Kidney (tissue), 14 donors: ENCODE data around the gene CEP63. TPM values are rescaled to one million over a fixed set of nuclear protein-coding genes. Genes with fewer than 3 reads are reported as not detected.

Source experiments
- DNase-seq, 5 donors: peaks; one replicate each; pipeline ENCODE4 v3.0.0-alpha.2; 2013 to 2020
- FAIRE-seq: peaks from 2 replicates; lab custom pipeline; 2012; peaks lifted over from hg19 to GRCh38; lab: Jason Lieb, UNC
- H3K27ac ChIP-seq, 2 donors: one replicate each; pipeline ENCODE4 v1.7.0; 2013; ENCODE audit warnings: low read depth in 2 of 2, low read length in 2 of 2, inconsistent platforms in 1 of 2
- H3K27me3 ChIP-seq: one replicate; pipeline ENCODE4 v1.7.1; 2013; ENCODE audit warnings: low read length, inconsistent platforms; ENCODE audit not compliant: control insufficient read depth, insufficient read depth
- H3K36me3 ChIP-seq, 3 donors: one replicate each; pipeline versions ENCODE4 v1.7.0 to v1.7.1; 2013; ENCODE audit warnings: low read length in 3 of 3, control low read depth in 1 of 3, inconsistent platforms in 1 of 3; ENCODE audit not compliant: insufficient read depth in 3 of 3, control insufficient read depth in 2 of 3
- H3K4me1 ChIP-seq, 3 donors: one replicate each; pipeline versions ENCODE4 v1.7.0 to v1.7.1; 2013; ENCODE audit warnings: low read length in 3 of 3, inconsistent platforms in 1 of 3, low read depth in 1 of 3; ENCODE audit not compliant: control insufficient read depth in 2 of 3, insufficient read depth in 2 of 3
- H3K4me3 ChIP-seq, 3 donors: one replicate each; pipeline versions ENCODE4 v1.7.0 to v1.8.1; 2013; ENCODE audit warnings: low read length in 3 of 3, control low read depth in 1 of 3, inconsistent platforms in 1 of 3
- H3K9ac ChIP-seq, 3 donors: one replicate each; pipeline versions ENCODE4 v1.7.0 to v1.7.1; 2013; ENCODE audit warnings: low read length in 3 of 3, control low read depth in 1 of 3, inconsistent platforms in 1 of 3
- H3K9me3 ChIP-seq, 3 donors: one replicate each; pipeline versions ENCODE4 v1.7.0 to v1.7.1; 2013; ENCODE audit warnings: low read length in 3 of 3, control low read depth in 1 of 3, inconsistent platforms in 1 of 3; ENCODE audit not compliant: control insufficient read depth in 2 of 3, insufficient read depth in 1 of 3
- CTCF ChIP-seq: IDR thresholded peaks from 3 replicates; pipeline ENCODE4 v1.5.1; 2012; ENCODE audit warnings: mild to moderate bottlenecking, moderate library complexity, borderline replicate concordance; ENCODE audit not compliant: insufficient read depth; ENCODE audit errors: extremely low read depth
- intact Hi-C: fragments of 100-400 bp; cut with DNase I; formaldehyde crosslinking; loops from one replicate; pipeline ENCODE4 v1.11.1; 2022
- polyA plus RNA-seq: library from polyadenylated mRNA; stranded (reverse); fragments of 350-450 nt; fragmentation: Illumina TruSeq; extraction: RNeasy Lipid Tissue Mini Kit (QIAGEN cat#74804); gene quantifications from one replicate; pipeline ENCODE4 v1.2.3, GENCODE V29; 2014; ENCODE audit warnings: low read depth, low replicate concordance; ENCODE audit not compliant: insufficient read depth
- total RNA-seq: library from RNA; stranded (reverse); fragmentation: NEBNext Ultra II Directional; extraction: Animal tissue kit (Norgen Biotek cat#: 25700); gene quantifications from one replicate; pipeline ENCODE4 v1.2.1, GENCODE V29; 2021
- donor health status: control.
- donor health status: control.
- donor health status: control.
- donor health status: control.
- donor health status: control.
- donor health status: DM: yes; HTN: yes; CAD: no.
- donor health status: Normal renal cell carcinoma (clear cell type).

The CEP63 gene
- total and polyA plus RNA-seq, 2 donors from 2014 or later: 19.2 to 19.6 TPM

GRCh38 chr3:134576426-134576825 lies 90.6 kb downstream of the CEP63 start:
- Histone ChIP-seq H3K9me3 (no peaks in the 10 kb centered on the region), H3K27ac (peak overlapping the region in 1 of 2 donors; percentile 9), H3K36me3 (no peaks in the 10 kb centered on the region), H3K4me3 (no peak overlapping the region), H3K9ac (no peak overlapping the region), H3K4me1 (peaks cover 0 to 9% (median 4%) of the 10 kb centered on the region in 3 donors), H3K27me3 (no peaks in the 10 kb centered on the region)
- intact Hi-C loops: no loop called here
- DNase-seq: peak in 2 of 5 donors; percentile 30 to 38
- TF ChIP-seq CTCF: no peak
- no peak for FAIRE-seq

- no peak for FAIRE-seq
- peak in 1 of 5 donors; percentile 34 for DNase-seq
- H3K9ac ChIP-seq: no peak overlapping the region
- TF ChIP-seq CTCF: no peak
- H3K4me1 ChIP-seq: peaks cover 0 to 9% (median 4%) of the 10 kb centered on the region in 3 donors
- H3K27me3 ChIP-seq: no peaks in the 10 kb centered on the region
- H3K36me3 ChIP-seq: no peaks in the 10 kb centered on the region
- no peak overlapping the region for H3K4me3 ChIP-seq
- intact Hi-C loops: no loop called here
- no peaks in the 10 kb centered on the region for H3K9me3 ChIP-seq
- H3K27ac ChIP-seq: peak overlapping the region in 1 of 2 donors; percentile 9
These were observed 91.0 kb downstream of the CEP63 start for GRCh38 chr3:134576831-134577230.

GRCh38 chr3:134579141-134579665 lies 93.3 kb downstream of the CEP63 start:
- no peak for TF ChIP-seq CTCF
- peak overlapping the region; percentile 30 to 81 for H3K27ac ChIP-seq
- no peaks in the 10 kb centered on the region for H3K36me3 ChIP-seq
- DNase-seq: peak in 2 of 5 donors; percentile 64 to 65
- peak; percentile 75 for FAIRE-seq
- peaks cover 0 to 9% (median 4%) of the 10 kb centered on the region in 3 donors for H3K4me1 ChIP-seq
- no peaks in the 10 kb centered on the region for H3K27me3 ChIP-seq
- intact Hi-C loops: no loop called here
- no peaks in the 10 kb centered on the region for H3K9me3 ChIP-seq
- H3K9ac ChIP-seq: no peak overlapping the region
- peak overlapping the region in 1 of 3 donors; percentile 1 for H3K4me3 ChIP-seq

- Histone ChIP-seq H3K9me3 (no peaks in the 10 kb centered on the region), H3K27me3 (no peaks in the 10 kb centered on the region), H3K36me3 (no peaks in the 10 kb centered on the region), H3K4me3 (no peak overlapping the region), H3K27ac (no peak overlapping the region), H3K4me1 (no peaks in the 10 kb centered on the region), H3K9ac (no peak overlapping the region)
- FAIRE-seq (no peak), DNase-seq (no peak)
- intact Hi-C loops: no loop called here
- no peak for TF ChIP-seq CTCF
These were observed 104.9 kb downstream of the CEP63 start for GRCh38 chr3:134590766-134591165.
